ENCODE data around the gene GOLGA6L26.
"Not testable (repeated sequence)": the region's sequence is repeated elsewhere in the genome, so short reads cannot be mapped to it uniquely, and the experiment has no call there.

GRCh38 chr15:23354448-23354847 is 20.5 kb upstream of the GOLGA6L26 start, which contains the start of gene GOLGA8S:
- not testable (repeated sequence) for TF ChIP-seq YY1 (IDR thresholded peaks at IDR 0.05; ENCODE audit: insufficient read depth, insufficient read length); ZNF274 (IDR thresholded peaks at IDR 0.05; ENCODE audit: low read depth, low read length); SUZ12 (IDR thresholded peaks at IDR 0.05; ENCODE audit: extremely low read depth, insufficient read depth, insufficient read length)

Measured in NT2/D1 (cell line).